Adrenal gland (tissue), 12 donors: ENCODE results near the gene CCDC148. TPM values are rescaled to one million over a fixed set of nuclear protein-coding genes. Genes with fewer than 3 reads are reported as not detected.

ENCODE experiments used
- DNase-seq, 7 donors: peaks; one replicate each; pipeline ENCODE4 v3.0.0-alpha.2; 2019 to 2020
- H3K27ac ChIP-seq, 5 donors: fragments of 200-600 bp; sonication (generic) in 4 of 5; 1 replicate in 3 of 5; 2 replicates in 2 of 5; pipeline versions ENCODE4 v1.5.1 to v1.8.0; 2016 to 2020; ENCODE audit warnings: mild to moderate bottlenecking in 1 of 5
- H3K27me3 ChIP-seq: fragments of 200-600 bp; 2 replicates; pipeline ENCODE4 v1.8.0; 2021
- H3K36me3 ChIP-seq, 2 donors: fragments of 200-600 bp; replicated peaks in 1 of 2; 1 replicate in 1 of 2; 2 replicates in 1 of 2; pipeline versions ENCODE4 v1.5.1 to v1.8.0; 2018 to 2022
- H3K4me1 ChIP-seq, 2 donors: fragments of 200-600 bp; replicated peaks in 1 of 2; 1 replicate in 1 of 2; 2 replicates in 1 of 2; pipeline versions ENCODE4 v1.5.1 to v1.8.0; 2018 to 2021
- H3K4me3 ChIP-seq, 4 donors: fragments of 200-600 bp; sonication (generic) in 3 of 4; one replicate each; pipeline ENCODE4 v1.5.1; 2016 to 2018
- H3K9me3 ChIP-seq, 3 donors: fragments of 200-600 bp; sonication (generic) in 1 of 3; replicated peaks in 1 of 3; 1 replicate in 2 of 3; 2 replicates in 1 of 3; pipeline versions ENCODE4 v1.5.1 to v1.8.0; 2016 to 2021
- POLR2A ChIP-seq, 2 donors: fragments of 450-650 bp; IDR thresholded peaks; one replicate each; pipeline ENCODE4 v1.6.1; 2017; ENCODE audit warnings: antibody characterized with exemption in 2 of 2, mild to moderate bottlenecking in 2 of 2, moderate library complexity in 1 of 2
- WGBS, 4 donors: extraction: QIAGEN DNeasy Blood & Tissue Kit in 2 of 4; methylation state at CpG; one replicate each; pipeline versions ENCODE4 v1.1.5 to v1.1.7; 2013 to 2017; 5-methylcytosine and 5-hydroxymethylcytosine counted together
- intact Hi-C, 2 donors: fragments of 100-400 bp; cut with DNase I; formaldehyde crosslinking; loops; one replicate each; pipeline versions ENCODE4 v1.14.1 to v1.15.0; 2022 to 2023
- polyA plus RNA-seq, 3 donors: library from polyadenylated mRNA; stranded (reverse); fragments of 200-250 nt in 2 of 3; fragments of 350-450 nt in 1 of 3; fragmentation: Illumina TruSeq in 1 of 3; extraction: RNeasy Lipid Tissue Mini Kit (QIAGEN cat#74804) in 1 of 3; gene quantifications; one replicate each; pipeline ENCODE4 v1.2.3, GENCODE V29; 2013 to 2014
- total RNA-seq, 9 donors: library from RNA; depleted of rRNA in 4 of 9; stranded (reverse); fragments of >200 nt in 4 of 9; fragments of 120-200 nt in 1 of 9; fragmentation: NEBNext Ultra II Directional in 1 of 9; extraction: Animal tissue kit (Norgen Biotek cat#: 25700) in 1 of 9; gene quantifications; one replicate each; pipeline versions ENCODE4 v1.1.0 to v1.2.4, GENCODE V29; 2013 to 2023
- TF ChIP-seq, protein P1 (sequence below), 6 experiments: fragments of 450-650 bp in 4 of 6; fragments of 200-600 bp in 2 of 6; sonication (generic) in 1 of 6; IDR thresholded peaks; 1 replicate in 5 of 6; 2 replicates in 1 of 6; pipeline versions ENCODE4 v1.5.1 to v1.8.0; 2016 to 2021; ENCODE audit warnings: antibody characterized with exemption in 6 of 6, mild to moderate bottlenecking in 2 of 6, moderate library complexity in 1 of 6
- donor health status: healthy with polysubstance abuse.
- donor health status: Bipolar disorder and iron deficiency.
- donor health status: DM: yes; HTN: yes; CAD: no.
- donor health status: DM: no; HTN: no; CAD: no.
- donor health status: DM: no; HTN: no; CAD: no.
- donor health status: DM: yes; HTN: yes; CAD: no.

The CCDC148 gene
- total and polyA plus RNA-seq, 12 donors, result 0.24 to 1.6 (median 0.56) TPM; not detected in 2

DNA sequence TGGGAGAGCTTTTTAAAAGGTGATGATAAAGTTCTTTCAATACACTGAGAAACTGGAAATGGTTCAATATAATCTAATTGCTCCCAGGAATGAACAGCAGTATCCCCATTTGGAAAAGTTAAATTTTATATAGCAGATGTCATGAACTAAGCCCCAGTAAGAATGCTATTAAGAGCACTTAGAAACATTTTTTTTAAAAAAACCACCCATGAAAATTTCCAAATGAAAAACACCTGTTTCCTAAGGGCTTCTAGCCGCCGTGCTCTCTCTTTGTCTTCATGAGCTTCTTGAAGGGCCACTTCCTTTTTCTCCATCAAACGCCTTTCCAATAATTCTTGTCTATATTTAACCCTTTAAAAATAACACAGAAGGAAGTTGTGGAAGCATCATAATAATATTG is 277.9 kb downstream of the CCDC148 start:
- no peaks in the 10 kb centered on the region for H3K27me3 ChIP-seq
- no peaks in the 10 kb centered on the region for H3K4me1 ChIP-seq
- intact Hi-C loops, result loop anchor here in 1 of 2 donors (10.0 kb wide), 1 partner anchor 566 kb away; no protein-coding TSS in a partner anchor
- no peak overlapping the region for H3K4me3 ChIP-seq
- no peak for TF ChIP-seq POLR2A (IDR thresholded peaks at IDR 0.05)
- TF ChIP-seq, protein P1, sequence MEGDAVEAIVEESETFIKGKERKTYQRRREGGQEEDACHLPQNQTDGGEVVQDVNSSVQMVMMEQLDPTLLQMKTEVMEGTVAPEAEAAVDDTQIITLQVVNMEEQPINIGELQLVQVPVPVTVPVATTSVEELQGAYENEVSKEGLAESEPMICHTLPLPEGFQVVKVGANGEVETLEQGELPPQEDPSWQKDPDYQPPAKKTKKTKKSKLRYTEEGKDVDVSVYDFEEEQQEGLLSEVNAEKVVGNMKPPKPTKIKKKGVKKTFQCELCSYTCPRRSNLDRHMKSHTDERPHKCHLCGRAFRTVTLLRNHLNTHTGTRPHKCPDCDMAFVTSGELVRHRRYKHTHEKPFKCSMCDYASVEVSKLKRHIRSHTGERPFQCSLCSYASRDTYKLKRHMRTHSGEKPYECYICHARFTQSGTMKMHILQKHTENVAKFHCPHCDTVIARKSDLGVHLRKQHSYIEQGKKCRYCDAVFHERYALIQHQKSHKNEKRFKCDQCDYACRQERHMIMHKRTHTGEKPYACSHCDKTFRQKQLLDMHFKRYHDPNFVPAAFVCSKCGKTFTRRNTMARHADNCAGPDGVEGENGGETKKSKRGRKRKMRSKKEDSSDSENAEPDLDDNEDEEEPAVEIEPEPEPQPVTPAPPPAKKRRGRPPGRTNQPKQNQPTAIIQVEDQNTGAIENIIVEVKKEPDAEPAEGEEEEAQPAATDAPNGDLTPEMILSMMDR (IDR thresholded peaks at IDR 0.05), result no peak
- 33 to 48% (median 44%) methylated on average over 3 of the region's 3 CpGs for WGBS, 4 donors
- H3K27ac ChIP-seq, result no peak overlapping the region
- H3K36me3 ChIP-seq, result no peaks in the 10 kb centered on the region
- no peak for DNase-seq
- H3K9me3 ChIP-seq, result no peaks in the 10 kb centered on the region

DNA sequence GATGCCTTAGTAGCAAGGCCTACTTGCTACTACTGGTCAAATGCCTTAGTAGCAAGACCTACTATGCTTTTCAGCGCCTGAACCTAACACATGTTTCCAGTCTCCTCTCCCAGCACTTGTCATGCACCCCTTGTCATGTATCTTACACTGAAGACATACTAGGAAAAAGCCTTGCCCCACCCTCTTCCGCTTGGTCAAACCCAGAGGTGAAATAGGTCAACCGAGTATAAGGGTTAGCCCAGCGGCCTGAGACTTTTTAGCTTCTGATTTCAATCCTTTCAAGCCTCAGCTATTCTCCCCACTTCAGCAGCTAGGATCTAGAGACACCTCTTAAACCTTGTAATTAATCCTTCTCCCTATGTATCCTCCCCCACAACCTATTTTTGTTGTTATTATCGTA is 281.6 kb downstream of the CCDC148 start:
- no peak overlapping the region for H3K4me3 ChIP-seq
- H3K27ac ChIP-seq, result no peak overlapping the region
- TF ChIP-seq, protein P1 (IDR thresholded peaks at IDR 0.05), result no peak
- TF ChIP-seq POLR2A (IDR thresholded peaks at IDR 0.05), result no peak
- no peak for DNase-seq
- no peaks in the 10 kb centered on the region for H3K36me3 ChIP-seq
- H3K4me1 ChIP-seq, result no peaks in the 10 kb centered on the region
- intact Hi-C loops, result loop anchor here in 1 of 2 donors (10.0 kb wide), 1 partner anchor 570 kb away; no protein-coding TSS in a partner anchor
- no peaks in the 10 kb centered on the region for H3K9me3 ChIP-seq
- WGBS, 4 donors, result 86 to 97% (median 91%) methylated on average over 5 of the region's 5 CpGs
- no peaks in the 10 kb centered on the region for H3K27me3 ChIP-seq

DNA sequence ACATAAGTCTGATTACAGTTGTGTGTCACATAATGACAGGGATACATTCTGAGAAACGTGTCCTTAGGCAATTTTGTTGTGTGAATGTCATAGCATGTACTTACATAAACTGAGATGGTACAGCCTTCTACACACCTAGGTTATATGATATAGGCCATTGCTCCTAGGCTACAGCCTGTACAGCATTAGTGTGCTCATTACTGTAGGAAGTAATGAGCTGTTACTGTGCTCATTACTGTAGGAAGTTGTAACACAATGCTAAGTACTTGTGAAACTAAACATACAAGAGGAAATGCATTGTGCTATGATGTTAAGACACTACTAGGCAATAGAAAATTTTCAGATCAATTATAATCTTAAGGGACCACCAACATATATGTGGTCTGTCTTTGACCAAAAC is 282.1 kb downstream of the CCDC148 start:
- H3K27me3 ChIP-seq, result no peaks in the 10 kb centered on the region
- WGBS, 4 donors, result 71 to 80% (median 75%) methylated on average over 1 of the region's 1 CpG
- H3K4me3 ChIP-seq, result no peak overlapping the region
- H3K36me3 ChIP-seq, result no peaks in the 10 kb centered on the region
- no peak for DNase-seq
- H3K27ac ChIP-seq, result no peak overlapping the region
- TF ChIP-seq, protein P1 (IDR thresholded peaks at IDR 0.05), result no peak
- no peaks in the 10 kb centered on the region for H3K4me1 ChIP-seq
- intact Hi-C loops, result loop anchor here in 1 of 2 donors (10.0 kb wide), 1 partner anchor 570 kb away; no protein-coding TSS in a partner anchor
- no peaks in the 10 kb centered on the region for H3K9me3 ChIP-seq

DNA sequence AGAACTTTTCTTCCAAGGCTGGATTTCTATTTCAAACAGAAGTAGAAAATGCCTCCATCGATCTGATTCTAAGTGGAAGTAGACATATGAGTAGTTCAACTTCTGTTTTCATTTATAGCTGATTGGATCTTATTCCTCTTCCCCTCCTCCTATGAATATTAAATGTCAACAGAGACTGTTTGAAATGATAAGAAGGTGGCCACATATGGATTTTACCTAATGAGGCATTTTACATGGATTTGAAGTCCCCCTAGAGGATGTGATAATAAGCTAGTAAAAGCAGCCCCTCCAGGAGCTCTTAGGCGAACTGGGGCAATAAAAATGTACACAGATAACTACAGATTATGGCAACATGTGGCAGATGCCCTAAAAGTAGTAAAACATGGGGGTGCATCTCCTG is 283.8 kb downstream of the CCDC148 start:
- Histone ChIP-seq H3K27me3 (no peaks in the 10 kb centered on the region), H3K27ac (no peak overlapping the region), H3K4me3 (no peak overlapping the region), H3K4me1 (no peaks in the 10 kb centered on the region), H3K36me3 (no peaks in the 10 kb centered on the region), H3K9me3 (no peaks in the 10 kb centered on the region)
- intact Hi-C loops, result loop anchor here in 1 of 2 donors (10.0 kb wide), 1 partner anchor 572 kb away; no protein-coding TSS in a partner anchor
- 33 to 41% (median 38%) methylated on average over 2 of the region's 2 CpGs for WGBS, 4 donors
- TF ChIP-seq POLR2A (IDR thresholded peaks at IDR 0.05), result no peak
- TF ChIP-seq, protein P1 (IDR thresholded peaks at IDR 0.05), result no peak
- DNase-seq, result no peak
